ENCODE results near the gene CCM2L. TPM values are rescaled to one million over a fixed set of nuclear protein-coding genes. Genes with fewer than 3 reads are reported as not detected.

The CCM2L gene
- polyA plus RNA-seq, 1 experiment: not detected

GRCh38 chr20:32052090-32052777 is 42.0 kb downstream of the CCM2L start, which contains the start of gene HCK:
Gene HCK (plus strand): TSS chr20:32052242.
- ChIA-PET POLR2A (no interaction called here), CTCF (no interaction called here)
- DNase-seq (ENCODE audit: low read depth): no peak
- Histone ChIP-seq H3K36me3 (ENCODE audit: control insufficient read depth, insufficient read depth, low read length) (no peaks in the 10 kb centered on the region), H3K27me3 (ENCODE audit: control insufficient read depth, insufficient read depth, low read length) (peaks cover 36% of the 10 kb centered on the region), H3K4me3 (ENCODE audit: low read depth, low read length) (no peak within 1 kb of the TSS)
- TF ChIP-seq, protein P1, sequence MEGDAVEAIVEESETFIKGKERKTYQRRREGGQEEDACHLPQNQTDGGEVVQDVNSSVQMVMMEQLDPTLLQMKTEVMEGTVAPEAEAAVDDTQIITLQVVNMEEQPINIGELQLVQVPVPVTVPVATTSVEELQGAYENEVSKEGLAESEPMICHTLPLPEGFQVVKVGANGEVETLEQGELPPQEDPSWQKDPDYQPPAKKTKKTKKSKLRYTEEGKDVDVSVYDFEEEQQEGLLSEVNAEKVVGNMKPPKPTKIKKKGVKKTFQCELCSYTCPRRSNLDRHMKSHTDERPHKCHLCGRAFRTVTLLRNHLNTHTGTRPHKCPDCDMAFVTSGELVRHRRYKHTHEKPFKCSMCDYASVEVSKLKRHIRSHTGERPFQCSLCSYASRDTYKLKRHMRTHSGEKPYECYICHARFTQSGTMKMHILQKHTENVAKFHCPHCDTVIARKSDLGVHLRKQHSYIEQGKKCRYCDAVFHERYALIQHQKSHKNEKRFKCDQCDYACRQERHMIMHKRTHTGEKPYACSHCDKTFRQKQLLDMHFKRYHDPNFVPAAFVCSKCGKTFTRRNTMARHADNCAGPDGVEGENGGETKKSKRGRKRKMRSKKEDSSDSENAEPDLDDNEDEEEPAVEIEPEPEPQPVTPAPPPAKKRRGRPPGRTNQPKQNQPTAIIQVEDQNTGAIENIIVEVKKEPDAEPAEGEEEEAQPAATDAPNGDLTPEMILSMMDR (IDR thresholded peaks at IDR 0.05; ENCODE audit: insufficient read depth, low read depth, low read length): no peak

GRCh38 chr20:32052778-32053362 is 42.6 kb downstream of the CCM2L start:
- ChIA-PET CTCF (no interaction called here), POLR2A (no interaction called here)

DNA sequence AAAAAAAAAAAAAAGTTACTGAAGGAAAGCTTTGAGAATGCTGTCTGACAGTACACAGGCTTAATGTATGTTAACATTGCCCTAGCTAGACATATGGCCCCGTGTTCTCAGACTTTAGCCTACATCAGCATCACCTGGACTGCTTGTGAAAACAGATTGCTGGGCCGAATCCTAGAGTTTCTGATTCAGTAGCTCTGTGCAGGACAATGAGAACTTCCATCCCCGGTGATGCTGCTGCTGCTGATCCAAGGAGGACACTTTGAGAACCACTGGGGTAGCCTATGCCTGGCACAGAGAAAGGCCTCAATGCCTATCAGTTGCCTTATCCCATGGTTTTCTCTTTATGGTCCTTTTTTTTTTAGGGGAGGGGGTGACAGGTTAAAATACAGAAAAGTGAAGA is 43.4 kb downstream of the CCM2L start:
- Histone ChIP-seq H3K36me3 (ENCODE audit: control insufficient read depth, insufficient read depth, low read length) (no peaks in the 10 kb centered on the region), H3K27me3 (ENCODE audit: control insufficient read depth, insufficient read depth, low read length) (peaks cover 40% of the 10 kb centered on the region), H3K4me3 (ENCODE audit: low read depth, low read length) (no peak overlapping the region)
- CTCF ChIA-PET: no interaction called here
- POLR2A ChIA-PET: no interaction called here
- no peak for DNase-seq (ENCODE audit: low read depth)
- TF ChIP-seq, protein P1 (IDR thresholded peaks at IDR 0.05; ENCODE audit: insufficient read depth, low read depth, low read length): no peak

More at GRCh38 chr20:32052778-32053362, 42.6 kb downstream of the CCM2L start:
- DNase-seq (ENCODE audit: low read depth): no peak
- H3K36me3 ChIP-seq (ENCODE audit: control insufficient read depth, insufficient read depth, low read length): no peaks in the 10 kb centered on the region
- no peak overlapping the region for H3K4me3 ChIP-seq (ENCODE audit: low read depth, low read length)
- H3K27me3 ChIP-seq (ENCODE audit: control insufficient read depth, insufficient read depth, low read length): peaks cover 38% of the 10 kb centered on the region
- TF ChIP-seq, protein P1 (IDR thresholded peaks at IDR 0.05; ENCODE audit: insufficient read depth, low read depth, low read length): no peak

DNA sequence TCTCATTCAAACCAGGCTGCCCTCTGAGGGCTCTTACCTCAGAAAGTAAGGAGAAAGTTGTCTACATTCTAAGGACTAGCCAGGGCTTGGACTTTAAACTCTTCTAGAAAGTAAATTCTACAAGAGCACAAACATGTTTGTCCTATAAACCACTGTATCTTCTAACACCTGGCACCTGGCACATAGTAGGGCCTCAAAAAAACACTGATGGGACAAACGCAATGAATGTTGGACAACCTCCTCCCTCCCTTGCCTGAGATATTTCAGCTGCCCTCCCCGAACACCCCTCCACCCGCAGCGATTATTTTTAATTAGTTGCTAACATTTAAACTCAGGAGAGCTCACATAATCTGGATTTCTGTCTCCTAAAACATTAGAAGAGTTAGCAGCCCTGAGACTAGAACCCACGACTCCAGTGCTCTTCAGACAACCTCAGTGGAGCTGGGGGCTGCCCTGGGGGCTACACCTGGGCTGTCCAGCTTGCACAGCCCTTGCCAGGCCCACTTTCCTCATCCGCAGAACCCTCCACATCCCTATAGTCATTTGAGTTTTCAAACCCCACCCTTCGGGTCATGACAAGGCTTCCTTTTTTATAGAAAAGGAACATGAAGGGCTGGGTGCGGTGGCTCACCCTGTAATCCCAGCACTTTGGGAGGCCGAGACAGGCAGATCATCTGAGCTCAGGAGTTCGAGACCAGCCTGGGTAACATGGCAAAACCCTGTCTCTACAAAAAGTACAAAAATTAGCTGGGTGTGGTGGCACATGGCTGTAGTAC is 46.7 kb downstream of the CCM2L start:
- TF ChIP-seq, protein P1 (IDR thresholded peaks at IDR 0.05; ENCODE audit: insufficient read depth, low read depth, low read length): no peak
- Histone ChIP-seq H3K4me3 (ENCODE audit: low read depth, low read length) (no peak overlapping the region), H3K36me3 (ENCODE audit: control insufficient read depth, insufficient read depth, low read length) (no peaks in the 10 kb centered on the region), H3K27me3 (ENCODE audit: control insufficient read depth, insufficient read depth, low read length) (peaks cover 35% of the 10 kb centered on the region)
- CTCF ChIA-PET: interaction anchor here (0.7 to 1.3 kb wide), 3 partner anchors 14 to 26 kb away, joined by 3 to 8 read pairs (median 3); no protein-coding TSS in a partner anchor
- POLR2A ChIA-PET: no interaction called here
- DNase-seq (ENCODE audit: low read depth): no peak

GRCh38 chr20:32057656-32058184 is 47.5 kb downstream of the CCM2L start:
- ChIA-PET POLR2A (no interaction called here), CTCF (interaction anchor here (0.7 to 1.3 kb wide), 3 partner anchors 14 to 27 kb away, joined by 3 to 8 read pairs (median 3); no protein-coding TSS in a partner anchor)
- H3K36me3 ChIP-seq (ENCODE audit: control insufficient read depth, insufficient read depth, low read length): no peaks in the 10 kb centered on the region
- TF ChIP-seq, protein P1 (IDR thresholded peaks at IDR 0.05; ENCODE audit: insufficient read depth, low read depth, low read length): no peak
- no peak for DNase-seq (ENCODE audit: low read depth)
- peaks cover 31% of the 10 kb centered on the region for H3K27me3 ChIP-seq (ENCODE audit: control insufficient read depth, insufficient read depth, low read length)
- H3K4me3 ChIP-seq (ENCODE audit: low read depth, low read length): no peak overlapping the region
